Stimulated activated CD4-positive, alpha-beta T cell treated with anti-CD3 and anti-CD28 coated beads, TNF-alpha, amount 100 ng/mL, for 24 hours (primary cell): ENCODE data around the gene CDH4.

Experiments used
- DNase-seq, 3 experiments: peaks; one replicate each; pipeline ENCODE4 v3.0.0-alpha.2; 2020; ENCODE audit warnings: low read depth in 3 of 3

CDH4 gene

DNA sequence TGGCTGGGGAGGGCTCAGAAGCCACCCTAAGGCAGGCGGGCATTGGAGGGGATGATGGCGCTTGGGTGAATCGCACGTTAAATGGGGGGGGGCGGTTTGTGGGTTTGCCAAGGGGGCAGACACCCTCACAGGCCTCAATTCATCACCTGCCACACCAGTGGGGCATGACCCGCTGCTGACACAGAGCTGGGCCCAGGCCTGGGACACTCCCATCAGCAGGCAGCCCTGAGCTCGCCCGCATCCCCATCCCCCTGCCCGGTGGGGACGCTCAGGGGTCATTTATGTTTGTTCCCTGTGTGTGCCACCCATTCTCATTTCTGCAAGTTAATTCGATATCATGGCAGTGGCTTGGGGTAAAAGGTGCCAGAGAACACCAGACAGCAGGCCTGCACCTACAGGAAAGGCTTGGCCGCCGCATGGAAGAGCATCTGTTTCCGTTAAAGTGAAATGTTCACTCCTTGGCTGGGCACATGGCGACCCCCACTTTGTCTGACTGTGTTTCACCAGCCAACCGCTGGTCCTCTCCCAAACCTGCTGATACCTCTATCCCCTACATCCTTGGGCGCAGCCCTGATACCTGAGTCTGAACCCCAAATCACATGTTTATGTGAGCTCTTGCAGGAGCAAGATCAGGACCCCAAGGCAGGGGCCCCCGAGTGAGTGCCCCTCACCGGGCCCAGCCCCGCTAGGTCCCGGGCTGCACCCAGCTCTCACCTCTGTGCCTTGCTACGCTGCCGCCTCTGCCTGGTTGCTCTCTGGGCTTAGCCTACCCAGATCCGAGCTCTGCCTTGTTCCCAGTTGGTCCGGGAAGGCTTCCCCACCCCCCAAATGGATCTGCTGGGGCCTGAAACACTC lies 564.8 kb downstream of the CDH4 start:
- no peak for DNase-seq

- DNase-seq, result no peak
Observed at GRCh38 chr20:61817575-61817974, 565.5 kb downstream of the CDH4 start.

DNA sequence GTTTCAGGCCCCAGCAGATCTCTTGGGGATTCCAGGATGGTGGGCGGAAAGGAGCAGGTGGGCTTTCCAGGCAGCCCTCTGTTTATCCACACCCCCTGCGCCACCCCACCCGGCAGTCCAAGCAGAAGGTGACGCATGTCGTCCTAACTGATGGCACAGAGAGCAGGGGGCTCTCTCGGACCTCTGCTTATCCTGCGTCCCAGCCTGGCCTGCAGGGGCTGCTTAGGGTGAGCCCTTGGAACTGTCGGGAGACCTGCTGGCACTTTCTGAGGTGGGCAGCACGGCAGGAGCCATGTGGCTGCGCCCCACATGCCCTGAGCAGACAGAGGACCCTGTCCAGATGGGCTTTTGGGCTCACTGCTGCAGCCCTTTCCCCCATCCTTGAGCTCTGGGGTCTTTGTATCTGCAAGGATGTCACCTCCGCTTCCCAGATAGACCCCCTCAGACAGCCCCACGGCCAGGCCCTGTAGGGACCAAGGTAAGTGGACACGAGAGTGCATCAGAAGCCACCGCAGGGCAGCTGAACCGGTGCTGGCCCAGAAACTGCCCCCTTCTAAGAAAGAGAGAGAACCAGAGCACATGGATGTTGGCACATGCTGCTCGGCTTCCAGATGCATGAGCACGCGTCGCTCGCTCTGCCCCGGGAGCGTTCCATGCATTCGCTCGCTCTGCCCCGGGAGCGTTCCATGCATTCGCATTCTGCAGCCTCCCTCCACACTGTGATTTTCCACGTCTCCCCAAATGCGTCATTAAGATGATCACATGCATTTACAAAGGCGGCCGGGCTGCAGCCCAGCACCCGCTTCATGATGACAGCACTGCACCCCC lies 566.9 kb downstream of the CDH4 start:
- DNase-seq, result no peak

- no peak for DNase-seq
Observed at GRCh38 chr20:61819574-61819846, 567.4 kb downstream of the CDH4 start.

GRCh38 chr20:61819921-61820825 lies 568.1 kb downstream of the CDH4 start:
- no peak for DNase-seq

DNA sequence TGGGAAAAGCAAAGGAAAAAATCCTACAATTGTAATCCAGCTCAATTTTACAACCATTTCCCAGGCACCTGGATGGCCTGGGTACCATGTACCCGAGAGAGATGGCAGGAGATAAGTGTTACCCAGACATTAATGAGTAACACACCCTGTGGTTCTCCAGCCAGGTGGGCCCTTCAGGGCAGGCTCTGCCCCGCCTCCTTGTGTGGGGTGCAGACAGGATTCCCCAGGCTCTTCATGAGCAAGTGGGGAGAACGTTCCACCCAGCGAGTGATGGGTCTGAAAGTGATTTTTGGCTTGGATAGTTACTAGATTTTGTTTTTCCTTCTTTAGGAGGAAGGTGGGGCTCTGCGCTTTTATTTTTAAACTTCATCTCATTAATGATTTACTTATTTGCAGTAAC lies 569.7 kb downstream of the CDH4 start:
- DNase-seq, result no peak

GRCh38 chr20:61822396-61822795 lies 570.3 kb downstream of the CDH4 start:
- DNase-seq, result no peak

GRCh38 chr20:61823242-61823641 lies 571.2 kb downstream of the CDH4 start:
- DNase-seq, result no peak

DNA sequence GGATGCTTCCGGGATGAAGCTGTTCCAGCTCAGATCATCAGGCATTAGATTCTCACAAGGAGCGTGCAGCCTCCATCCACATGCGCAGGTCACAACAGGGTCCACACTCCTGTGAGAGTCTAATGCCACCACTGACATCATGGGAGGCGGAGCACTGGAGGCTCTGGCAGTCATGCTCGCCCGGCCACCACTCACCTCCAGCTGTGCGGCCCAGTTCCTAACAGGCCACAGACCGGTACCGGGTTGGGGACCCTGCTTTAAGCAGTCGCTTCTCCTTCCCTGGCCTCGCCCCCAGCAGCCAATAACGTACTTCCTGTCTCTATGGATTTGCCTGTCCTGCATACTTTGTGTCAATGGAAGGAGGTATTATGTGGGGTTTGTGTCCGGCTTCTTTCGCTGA lies 576.8 kb downstream of the CDH4 start:
- DNase-seq, result no peak

- DNase-seq, result no peak
Observed at GRCh38 chr20:61829526-61829925, 577.5 kb downstream of the CDH4 start.

DNA sequence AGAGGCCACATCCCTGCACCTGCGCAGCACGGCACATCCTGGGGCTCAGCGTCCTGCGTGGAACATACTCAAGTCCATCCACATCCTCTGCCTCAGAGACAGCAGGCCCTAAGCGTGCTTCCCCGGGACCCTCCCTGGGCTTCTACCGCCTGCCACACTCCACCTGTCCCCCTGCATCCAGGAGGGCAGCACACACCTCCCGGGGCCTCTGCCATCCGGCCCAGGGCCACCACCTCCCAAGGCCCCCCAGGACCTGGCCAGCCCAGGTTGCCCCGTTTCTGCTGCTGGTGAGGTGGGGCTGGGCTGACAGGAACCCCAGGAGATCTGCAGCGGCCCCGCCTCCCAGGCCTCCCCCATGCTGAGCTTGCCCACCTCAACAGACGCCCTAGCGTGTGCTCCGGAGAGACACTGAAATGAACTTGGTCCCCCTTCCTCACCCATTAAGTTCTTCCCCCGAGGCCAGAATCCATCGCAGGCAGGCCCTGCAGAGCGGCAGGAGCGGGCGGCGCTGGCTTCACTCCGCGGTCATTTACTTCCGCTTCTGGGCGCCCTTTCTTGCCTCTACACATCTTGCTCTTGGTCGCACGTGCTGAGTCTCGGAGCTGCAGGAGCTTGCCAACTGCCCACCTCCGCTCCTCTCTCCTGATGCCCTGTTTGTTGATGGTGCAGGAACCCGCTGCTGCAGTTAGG lies 578.3 kb downstream of the CDH4 start:
- no peak for DNase-seq

DNA sequence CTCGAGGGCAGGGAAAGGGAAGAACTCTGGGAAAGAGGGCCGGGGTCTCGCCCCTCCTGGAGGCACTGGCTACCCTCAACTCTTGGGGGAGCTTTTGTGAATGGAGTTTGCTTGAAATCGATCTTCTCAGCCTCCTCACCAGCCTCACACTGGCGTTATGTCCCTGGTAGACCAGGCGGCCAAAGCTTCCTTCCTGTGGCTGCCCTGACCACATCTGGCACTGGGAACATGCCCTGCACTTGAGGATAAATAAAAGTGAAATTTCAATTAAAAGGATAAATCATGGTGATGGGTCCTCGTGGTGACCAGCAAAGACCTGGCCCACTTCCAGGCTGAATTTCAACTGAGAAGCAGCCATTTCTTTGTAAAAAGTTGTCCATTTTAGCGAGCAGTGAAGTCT lies 578.9 kb downstream of the CDH4 start:
- DNase-seq, result no peak

- no peak for DNase-seq
Observed at GRCh38 chr20:61832181-61832580, 580.1 kb downstream of the CDH4 start.

- DNase-seq, result no peak
Observed at GRCh38 chr20:61833807-61834610, 581.9 kb downstream of the CDH4 start.

DNA sequence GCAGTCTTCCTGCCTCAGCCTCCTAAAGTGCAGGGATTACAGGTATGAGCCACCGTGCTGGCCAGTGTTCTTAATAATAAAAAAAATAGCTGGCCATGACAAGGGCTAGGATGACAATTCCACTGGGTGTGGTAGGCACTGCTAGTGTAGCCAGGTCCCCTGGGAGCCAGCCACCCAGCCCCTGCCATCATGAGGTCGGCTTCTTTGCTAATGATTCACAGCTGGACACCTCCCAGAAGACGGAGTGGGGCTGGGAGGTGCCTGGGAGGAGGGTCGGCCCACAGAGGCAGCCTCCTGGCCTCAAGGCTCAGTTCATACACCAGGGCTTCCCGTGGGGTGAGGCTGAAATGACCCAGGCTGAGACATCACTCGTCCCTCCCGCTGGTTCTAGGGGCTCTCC lies 583.2 kb downstream of the CDH4 start:
- no peak for DNase-seq

- DNase-seq, result no peak
Observed at GRCh38 chr20:61835791-61836350, 583.8 kb downstream of the CDH4 start.

DNA sequence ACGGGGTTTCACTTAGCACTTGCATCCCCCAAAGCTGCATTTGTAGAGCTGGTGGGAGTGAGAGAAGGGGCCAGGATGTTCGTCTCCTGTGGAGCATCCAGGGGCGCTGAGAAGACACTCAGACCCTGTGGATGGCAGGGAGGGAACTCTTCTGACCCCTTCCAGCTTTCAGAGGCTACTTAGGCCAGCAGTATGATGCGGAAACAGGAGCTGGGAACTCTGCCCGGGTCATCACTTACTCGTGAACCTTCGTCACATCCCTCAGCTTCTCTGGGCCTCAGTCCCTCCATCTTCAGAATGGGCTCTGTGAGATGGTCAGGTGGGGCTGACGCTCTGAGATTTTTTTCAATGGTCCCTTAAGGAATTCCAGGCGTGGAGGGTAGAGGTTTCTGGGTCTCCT lies 585.1 kb downstream of the CDH4 start:
- DNase-seq, result no peak

DNA sequence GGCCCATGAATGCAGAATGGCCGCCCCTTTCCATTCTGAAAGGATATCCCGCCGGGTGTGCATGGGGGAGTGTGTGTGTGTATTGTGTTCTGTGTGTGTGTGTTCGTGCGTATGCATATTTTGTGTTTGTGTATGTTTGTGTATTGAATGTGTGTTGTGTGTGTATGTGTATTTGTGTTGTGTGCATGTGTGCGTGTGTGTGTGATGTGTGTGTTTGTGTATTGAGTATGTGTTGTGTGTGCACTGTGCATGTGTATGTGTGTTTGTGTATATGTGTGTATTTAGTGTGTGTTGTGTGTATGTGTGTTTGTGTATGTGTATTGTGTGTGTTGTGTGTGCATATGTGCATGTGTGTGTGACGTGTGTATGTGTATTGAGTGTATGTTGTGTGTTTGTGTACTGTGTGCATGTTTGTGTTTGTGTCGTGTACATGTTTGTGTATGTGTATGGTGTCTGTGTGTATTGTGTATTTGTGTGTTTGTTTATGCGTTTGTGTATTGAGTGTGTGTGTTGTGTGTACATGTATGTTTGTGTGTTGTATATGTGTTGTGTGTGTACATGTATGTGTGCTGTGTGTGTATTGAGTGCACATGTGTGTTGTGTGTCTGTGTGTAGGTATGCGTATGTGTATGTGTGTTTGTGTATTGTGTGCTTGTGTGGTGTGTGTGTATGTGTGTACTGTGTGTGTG lies 587.3 kb downstream of the CDH4 start:
- DNase-seq, result no peak

- DNase-seq, result no peak
Observed at GRCh38 chr20:61839912-61840778, 588.1 kb downstream of the CDH4 start.
